Lower leg skin (tissue), 4 donors: ENCODE data around the gene GRAMD1A. TPM values are rescaled to one million over a fixed set of nuclear protein-coding genes. Genes with fewer than 3 reads are reported as not detected.

Experiments
- DNase-seq, 2 donors: peaks; one replicate each; pipeline ENCODE4 v3.0.0-alpha.2; 2019; ENCODE audit warnings: low spot score in 2 of 2
- H3K4me3 ChIP-seq: fragments of 200-600 bp; sonication (generic); 2 replicates; pipeline ENCODE4 v1.5.1; 2017; ENCODE audit warnings: mild to moderate bottlenecking, low read depth; ENCODE audit not compliant: poor library complexity, severe bottlenecking
- POLR2A ChIP-seq, 2 donors: fragments of 450-650 bp; IDR thresholded peaks; one replicate each; pipeline ENCODE4 v1.6.1; 2016 to 2017; ENCODE audit warnings: antibody characterized with exemption in 2 of 2, mild to moderate bottlenecking in 1 of 2, moderate library complexity in 1 of 2
- WGBS, 2 donors: methylation state at CpG; one replicate each; pipeline ENCODE4 v1.1.5; 2018; 5-methylcytosine and 5-hydroxymethylcytosine counted together
- intact Hi-C: fragments of 100-400 bp; cut with DNase I; formaldehyde crosslinking; loops from one replicate; pipeline ENCODE4 v1.15.0; 2023; ENCODE audit warnings: low total_unique reads
- total RNA-seq, 4 donors: library from RNA; depleted of rRNA; stranded (reverse); fragments of >200 nt; gene quantifications; one replicate each; pipeline ENCODE4 v1.1.0, GENCODE V29; 2016
- TF ChIP-seq, protein P1 (sequence below), 3 donors: fragments of 450-650 bp; IDR thresholded peaks; one replicate each; pipeline ENCODE4 v1.5.1; 2016; ENCODE audit warnings: antibody characterized with exemption in 3 of 3, mild to moderate bottlenecking in 3 of 3, moderate library complexity in 2 of 3

The GRAMD1A gene
- total RNA-seq, 4 donors from 2014 or later, result 12.6 to 49.2 (median 20.3) TPM

DNA sequence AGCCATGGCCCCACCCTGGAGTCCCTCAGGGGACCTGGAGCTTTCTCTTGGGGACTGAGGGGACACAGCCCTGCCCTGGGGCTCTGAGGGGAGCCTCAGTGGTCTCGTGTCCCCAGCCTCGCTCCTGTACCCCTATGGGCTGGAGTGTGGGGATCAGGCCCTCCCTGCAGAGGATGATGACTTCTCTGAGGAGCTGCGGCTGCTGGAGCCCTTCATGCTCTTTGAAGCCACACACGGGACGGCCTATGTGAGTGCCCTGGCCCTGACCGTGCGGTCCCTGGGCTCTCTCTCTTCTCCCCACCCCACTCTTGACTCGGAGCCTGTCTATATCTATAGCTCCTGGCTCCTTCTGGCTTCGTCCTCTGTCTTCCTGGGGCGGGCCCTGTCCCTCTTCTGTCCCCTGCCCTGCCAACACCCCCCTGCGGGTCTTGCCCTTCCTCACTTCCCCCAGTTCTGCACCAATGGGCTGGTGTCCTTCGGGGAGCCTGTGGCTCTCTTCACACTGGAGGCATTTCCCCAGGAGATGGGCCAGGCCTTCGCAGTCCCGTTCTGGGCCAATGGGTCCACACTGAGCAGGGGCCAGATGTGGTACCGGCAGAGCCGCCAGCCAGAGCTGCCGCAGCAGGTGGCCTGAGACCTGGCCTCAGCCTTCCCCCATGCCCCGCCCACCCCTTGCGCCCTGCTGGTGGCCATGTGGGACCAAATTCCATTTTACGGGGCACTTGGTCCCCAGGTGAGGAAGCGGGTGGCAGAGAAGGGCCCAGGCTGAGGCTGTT is 74.5 kb downstream of the GRAMD1A start:
- no peak for DNase-seq
- WGBS, 2 donors, result 89 to 90% methylated on average over 19 to 20 of the region's 21 CpGs
- no peak for TF ChIP-seq POLR2A (IDR thresholded peaks at IDR 0.05)
- TF ChIP-seq, protein P1, sequence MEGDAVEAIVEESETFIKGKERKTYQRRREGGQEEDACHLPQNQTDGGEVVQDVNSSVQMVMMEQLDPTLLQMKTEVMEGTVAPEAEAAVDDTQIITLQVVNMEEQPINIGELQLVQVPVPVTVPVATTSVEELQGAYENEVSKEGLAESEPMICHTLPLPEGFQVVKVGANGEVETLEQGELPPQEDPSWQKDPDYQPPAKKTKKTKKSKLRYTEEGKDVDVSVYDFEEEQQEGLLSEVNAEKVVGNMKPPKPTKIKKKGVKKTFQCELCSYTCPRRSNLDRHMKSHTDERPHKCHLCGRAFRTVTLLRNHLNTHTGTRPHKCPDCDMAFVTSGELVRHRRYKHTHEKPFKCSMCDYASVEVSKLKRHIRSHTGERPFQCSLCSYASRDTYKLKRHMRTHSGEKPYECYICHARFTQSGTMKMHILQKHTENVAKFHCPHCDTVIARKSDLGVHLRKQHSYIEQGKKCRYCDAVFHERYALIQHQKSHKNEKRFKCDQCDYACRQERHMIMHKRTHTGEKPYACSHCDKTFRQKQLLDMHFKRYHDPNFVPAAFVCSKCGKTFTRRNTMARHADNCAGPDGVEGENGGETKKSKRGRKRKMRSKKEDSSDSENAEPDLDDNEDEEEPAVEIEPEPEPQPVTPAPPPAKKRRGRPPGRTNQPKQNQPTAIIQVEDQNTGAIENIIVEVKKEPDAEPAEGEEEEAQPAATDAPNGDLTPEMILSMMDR (IDR thresholded peaks at IDR 0.05), result no peak
- intact Hi-C loops, result no loop called here
- no peak overlapping the region for H3K4me3 ChIP-seq

DNA sequence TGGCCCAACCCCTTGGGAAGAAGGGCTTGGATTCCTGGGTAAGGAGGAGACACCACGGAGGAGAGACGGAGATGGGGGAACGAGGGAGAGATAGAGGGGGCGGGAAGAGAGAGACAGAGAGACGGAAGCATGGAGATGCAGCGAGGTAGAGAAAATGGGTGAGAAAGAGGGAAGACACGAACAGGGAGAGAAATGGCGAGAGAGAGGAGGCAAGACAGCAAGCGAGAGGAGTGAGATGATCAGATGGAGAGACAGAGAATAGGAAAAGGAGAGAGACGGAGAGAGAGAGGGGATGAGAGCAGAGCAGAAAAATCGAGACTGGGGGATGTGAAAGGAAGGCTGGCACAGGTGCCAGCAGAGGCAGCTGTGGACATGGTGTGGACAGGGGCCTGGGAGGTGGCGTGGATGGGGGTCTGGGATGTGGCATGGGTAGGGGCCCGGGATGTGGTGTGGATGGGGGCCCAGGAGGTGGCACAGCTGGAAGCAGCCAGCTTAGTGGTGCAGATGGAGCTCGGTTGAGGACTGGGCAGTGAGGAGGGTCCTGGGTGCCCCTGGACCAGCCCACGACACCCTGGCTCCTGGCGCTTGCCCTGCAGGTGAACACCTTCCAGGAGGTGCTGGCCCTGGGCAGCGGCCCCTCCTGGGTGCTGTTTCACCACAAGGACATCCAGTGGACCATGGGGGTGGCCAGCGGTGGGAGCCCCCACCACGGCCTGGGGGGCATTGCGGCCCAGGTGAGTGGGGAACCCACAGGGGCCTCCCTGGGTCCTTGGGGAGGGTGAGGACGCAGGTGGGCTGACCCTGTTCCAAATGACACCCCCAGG is 75.3 kb downstream of the GRAMD1A start:
- intact Hi-C loops, result no loop called here
- H3K4me3 ChIP-seq, result no peak overlapping the region

DNA sequence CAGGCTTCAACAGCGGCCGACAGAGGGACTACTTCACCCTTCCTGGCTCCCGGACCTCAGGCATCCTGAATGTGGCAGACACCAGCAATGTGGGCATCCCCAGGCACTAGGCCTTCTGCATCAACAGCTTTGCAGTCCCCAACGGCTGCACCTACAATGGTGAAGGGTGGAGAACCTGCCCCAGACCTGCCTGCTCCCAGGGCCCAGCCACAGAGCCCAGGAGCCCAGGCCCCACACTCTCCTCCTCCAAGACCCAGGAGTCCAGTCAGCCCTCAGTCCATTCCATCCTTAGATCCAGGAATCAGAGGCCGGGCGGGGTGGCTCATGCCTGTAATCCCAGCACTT is 75.9 kb downstream of the GRAMD1A start:
- TF ChIP-seq, protein P1 (IDR thresholded peaks at IDR 0.05), result no peak
- TF ChIP-seq POLR2A (IDR thresholded peaks at IDR 0.05), result no peak
- DNase-seq, result no peak
- no peak overlapping the region for H3K4me3 ChIP-seq
- 87 to 97% methylated on average over 6 of the region's 6 CpGs for WGBS, 2 donors
- intact Hi-C loops, result no loop called here

More for the DNA sequence above, 75.3 kb downstream of the GRAMD1A start:
- TF ChIP-seq, protein P1 (IDR thresholded peaks at IDR 0.05), result no peak
- TF ChIP-seq POLR2A (IDR thresholded peaks at IDR 0.05), result no peak
- no peak for DNase-seq
- 84 to 89% methylated on average over 16 to 21 of the region's 21 CpGs for WGBS, 2 donors

Other genes starting within 250 kb of the GRAMD1A start
- 10 to 100 TPM in 1 of 4 donors, 1 to 10 TPM in 3; 4.5 to 13.3 (median 6.9) TPM for gene ZNF599, start 227.1 kb upstream of the GRAMD1A start, total RNA-seq
- 1 to 10 TPM in 3 of 4 donors, under 1 TPM in 1; 0.53 to 2.1 (median 1.8) TPM for gene ZNF30, start 73.4 kb upstream of the GRAMD1A start, total RNA-seq
- gene ZNF792, start 36.1 kb upstream of the GRAMD1A start, total RNA-seq, result 1 to 10 TPM; 2.8 to 6.7 (median 4.7) TPM
- 1 to 10 TPM; 1.1 to 4.4 (median 3.0) TPM for gene SCN1B, start 30.1 kb downstream of the GRAMD1A start, total RNA-seq
- 1 to 10 TPM in 2 of 4 donors, under 1 TPM in 1, not detected in 1; 0.45 to 2.0 (median 1.3) TPM for gene HPN, start 41.4 kb downstream of the GRAMD1A start, total RNA-seq
- gene FXYD3, start 115.5 kb downstream of the GRAMD1A start, total RNA-seq, result 100 to 1,000 TPM; 391 to 630 (median 546) TPM
- gene LGI4, start 134.7 kb downstream of the GRAMD1A start, total RNA-seq, result 10 to 100 TPM in 1 of 4 donors, 1 to 10 TPM in 3; 4.3 to 19.4 (median 8.9) TPM
- gene FXYD1, start 138.5 kb downstream of the GRAMD1A start, total RNA-seq, result 10 to 100 TPM in 1 of 4 donors, 1 to 10 TPM in 2, not detected in 1; 5.5 to 20.9 (median 6.5) TPM
- gene FXYD7, start 142.9 kb downstream of the GRAMD1A start, total RNA-seq, result 1 to 10 TPM in 1 of 4 donors, not detected in 3; 1.3 TPM
- gene FXYD5, start 154.4 kb downstream of the GRAMD1A start, total RNA-seq, result 10 to 100 TPM; 41.4 to 59.8 (median 57.7) TPM
- gene FAM187B, start 228.4 kb downstream of the GRAMD1A start, total RNA-seq, result not detected
- gene LSR, start 248.7 kb downstream of the GRAMD1A start, total RNA-seq, result 100 to 1,000 TPM in 1 of 4 donors, 10 to 100 TPM in 3; 79.0 to 115 (median 84.5) TPM